Stomach smooth muscle (tissue), 2 donors: Measurements from ENCODE around the gene BPIFB3.

ENCODE experiments used
- H3K27ac ChIP-seq: one replicate; pipeline ENCODE4 v1.7.0; 2013; ENCODE audit warnings: mild to moderate bottlenecking, low read length, inconsistent platforms
- H3K27me3 ChIP-seq, 2 donors: one replicate each; pipeline ENCODE4 v1.7.0; 2013; ENCODE audit warnings: low read length in 2 of 2; ENCODE audit not compliant: insufficient read depth in 2 of 2, control insufficient read depth in 1 of 2
- H3K36me3 ChIP-seq, 2 donors: one replicate each; pipeline ENCODE4 v1.7.0; 2013; ENCODE audit warnings: low read length in 2 of 2; ENCODE audit not compliant: control insufficient read depth in 2 of 2, insufficient read depth in 2 of 2
- H3K4me1 ChIP-seq: one replicate; pipeline ENCODE4 v1.7.0; 2013; ENCODE audit warnings: low read length; ENCODE audit not compliant: control insufficient read depth, insufficient read depth
- H3K4me3 ChIP-seq, 2 donors: one replicate each; pipeline ENCODE4 v1.7.0; 2013; ENCODE audit warnings: low read length in 2 of 2
- H3K9ac ChIP-seq, 2 donors: one replicate each; pipeline ENCODE4 v1.7.0; 2013; ENCODE audit warnings: low read length in 2 of 2, mild to moderate bottlenecking in 1 of 2
- H3K9me3 ChIP-seq, 2 donors: one replicate each; pipeline ENCODE4 v1.7.0; 2013; ENCODE audit warnings: low read length in 2 of 2; ENCODE audit not compliant: control insufficient read depth in 2 of 2
- donor health status: healthy.
- donor health status: Pancreatic carcinoma.

BPIFB3 gene

DNA sequence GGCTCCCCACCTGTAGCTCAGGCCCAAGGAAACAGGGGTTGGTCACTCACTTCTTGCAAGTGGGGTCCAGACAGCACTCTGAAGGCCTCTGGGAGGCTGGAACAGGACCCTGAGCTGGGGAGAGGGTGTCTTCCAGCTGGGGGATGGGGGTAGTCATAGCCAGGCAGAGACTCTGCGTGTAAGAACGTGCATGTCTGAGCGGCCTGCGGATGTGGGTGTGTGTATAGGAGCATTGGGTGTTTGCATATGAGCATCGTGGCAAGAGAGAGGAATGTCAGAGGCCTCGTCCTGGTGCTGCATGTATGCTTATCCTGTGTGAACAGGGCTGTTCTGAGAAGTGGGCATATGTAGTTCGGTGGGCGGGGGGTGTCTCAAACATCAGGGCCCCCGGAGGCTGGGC lies 12.1 kb downstream of the BPIFB3 start:
- H3K9me3 ChIP-seq, result no peaks in the 10 kb centered on the region
- no peaks in the 10 kb centered on the region for H3K36me3 ChIP-seq
- no peak overlapping the region for H3K4me3 ChIP-seq
- H3K27me3 ChIP-seq, result no peaks in the 10 kb centered on the region
- no peak overlapping the region for H3K9ac ChIP-seq
- no peaks in the 10 kb centered on the region for H3K4me1 ChIP-seq
- H3K27ac ChIP-seq, result no peak overlapping the region

DNA sequence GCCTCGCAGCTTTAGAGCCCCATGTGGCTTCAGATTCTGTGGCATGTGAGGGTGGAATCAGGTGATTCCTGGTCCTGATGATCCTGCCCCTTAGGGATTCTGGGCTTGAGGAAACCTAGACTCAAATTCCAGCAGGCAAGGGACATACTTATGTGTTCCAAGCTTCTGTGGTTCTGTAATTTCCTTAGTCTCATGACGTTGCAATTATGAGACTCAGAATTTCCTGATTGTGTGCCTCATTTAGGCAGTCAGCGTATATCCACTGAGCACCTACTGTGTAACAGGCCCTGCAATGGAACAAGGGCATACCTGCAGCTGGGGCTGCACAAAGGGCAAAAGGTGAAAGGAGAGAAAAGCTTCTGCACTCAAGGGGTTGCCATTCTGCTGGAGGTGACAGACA lies 14.1 kb downstream of the BPIFB3 start:
- H3K4me3 ChIP-seq, result no peak overlapping the region
- H3K4me1 ChIP-seq, result no peaks in the 10 kb centered on the region
- peaks cover 2% of the 10 kb centered on the region in 2 donors for H3K27me3 ChIP-seq
- H3K9ac ChIP-seq, result no peak overlapping the region
- H3K9me3 ChIP-seq, result peaks cover 0 to 5% of the 10 kb centered on the region in 2 donors
- no peak overlapping the region for H3K27ac ChIP-seq
- no peaks in the 10 kb centered on the region for H3K36me3 ChIP-seq

DNA sequence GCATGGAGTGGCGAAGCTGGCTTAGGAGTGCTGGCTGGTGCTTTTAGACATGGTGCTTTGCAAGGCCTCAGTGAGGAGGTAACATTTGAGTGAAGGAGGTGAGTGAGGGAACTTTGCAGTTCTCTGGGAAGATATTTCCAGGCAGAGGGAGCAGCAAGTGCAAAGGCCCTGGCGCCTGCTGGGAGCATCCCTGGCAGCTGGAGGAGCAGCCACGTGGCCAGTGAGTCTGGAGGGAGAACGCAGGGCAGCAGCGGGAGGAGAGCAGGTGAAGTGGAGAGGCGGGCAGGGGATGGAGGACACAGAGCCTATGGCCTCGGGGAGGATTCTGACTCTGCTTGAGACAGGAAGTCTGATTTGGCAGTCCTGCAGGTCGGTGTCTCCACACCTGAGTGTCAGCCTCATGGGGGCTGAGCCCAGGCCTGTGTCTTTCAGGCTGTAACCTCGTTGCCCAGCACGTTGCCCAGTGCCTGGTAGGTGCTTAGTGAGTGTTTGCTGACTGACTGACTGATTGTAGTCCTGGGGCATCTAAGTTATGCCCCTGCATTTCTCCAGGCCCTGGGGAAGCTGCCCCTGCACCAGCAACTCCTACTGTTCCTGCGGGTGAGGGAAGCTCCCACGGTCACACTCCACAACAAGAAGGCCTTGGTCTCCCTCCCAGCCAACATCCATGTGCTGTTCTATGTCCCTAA lies 14.7 kb downstream of the BPIFB3 start:
- Histone ChIP-seq H3K4me1 (no peaks in the 10 kb centered on the region), H3K27me3 (peaks cover 2% of the 10 kb centered on the region in 2 donors), H3K36me3 (no peaks in the 10 kb centered on the region)

DNA sequence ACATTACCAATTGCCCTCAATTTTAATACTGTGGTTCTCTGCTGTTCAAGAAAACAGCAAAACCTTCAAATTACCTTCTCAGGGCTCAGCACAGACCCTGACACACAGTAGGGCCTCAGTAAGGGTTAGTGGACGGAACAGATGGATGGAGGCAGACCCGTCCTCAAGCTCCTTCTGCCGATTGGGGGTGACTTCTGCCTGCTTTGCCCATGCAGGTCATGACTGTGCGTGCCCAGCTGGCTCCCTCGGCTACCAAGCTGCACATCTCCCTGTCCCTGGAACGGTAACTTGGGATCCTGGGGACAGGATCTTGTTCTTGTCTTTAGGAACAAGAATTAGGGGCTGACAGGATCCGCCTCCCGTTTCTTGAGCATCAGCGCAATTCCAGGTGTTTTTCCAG lies 16.0 kb downstream of the BPIFB3 start:
- Histone ChIP-seq H3K27ac (no peak overlapping the region), H3K4me1 (no peaks in the 10 kb centered on the region), H3K9me3 (peaks cover 0 to 5% of the 10 kb centered on the region in 2 donors), H3K36me3 (no peaks in the 10 kb centered on the region), H3K4me3 (no peak overlapping the region), H3K27me3 (peaks cover 2% of the 10 kb centered on the region in 2 donors), H3K9ac (no peak overlapping the region)

More for the DNA sequence above, 14.7 kb downstream of the BPIFB3 start:
- Histone ChIP-seq H3K9ac (no peak overlapping the region), H3K4me3 (no peak overlapping the region), H3K27ac (no peak overlapping the region), H3K9me3 (peaks cover 0 to 5% of the 10 kb centered on the region in 2 donors)

DNA sequence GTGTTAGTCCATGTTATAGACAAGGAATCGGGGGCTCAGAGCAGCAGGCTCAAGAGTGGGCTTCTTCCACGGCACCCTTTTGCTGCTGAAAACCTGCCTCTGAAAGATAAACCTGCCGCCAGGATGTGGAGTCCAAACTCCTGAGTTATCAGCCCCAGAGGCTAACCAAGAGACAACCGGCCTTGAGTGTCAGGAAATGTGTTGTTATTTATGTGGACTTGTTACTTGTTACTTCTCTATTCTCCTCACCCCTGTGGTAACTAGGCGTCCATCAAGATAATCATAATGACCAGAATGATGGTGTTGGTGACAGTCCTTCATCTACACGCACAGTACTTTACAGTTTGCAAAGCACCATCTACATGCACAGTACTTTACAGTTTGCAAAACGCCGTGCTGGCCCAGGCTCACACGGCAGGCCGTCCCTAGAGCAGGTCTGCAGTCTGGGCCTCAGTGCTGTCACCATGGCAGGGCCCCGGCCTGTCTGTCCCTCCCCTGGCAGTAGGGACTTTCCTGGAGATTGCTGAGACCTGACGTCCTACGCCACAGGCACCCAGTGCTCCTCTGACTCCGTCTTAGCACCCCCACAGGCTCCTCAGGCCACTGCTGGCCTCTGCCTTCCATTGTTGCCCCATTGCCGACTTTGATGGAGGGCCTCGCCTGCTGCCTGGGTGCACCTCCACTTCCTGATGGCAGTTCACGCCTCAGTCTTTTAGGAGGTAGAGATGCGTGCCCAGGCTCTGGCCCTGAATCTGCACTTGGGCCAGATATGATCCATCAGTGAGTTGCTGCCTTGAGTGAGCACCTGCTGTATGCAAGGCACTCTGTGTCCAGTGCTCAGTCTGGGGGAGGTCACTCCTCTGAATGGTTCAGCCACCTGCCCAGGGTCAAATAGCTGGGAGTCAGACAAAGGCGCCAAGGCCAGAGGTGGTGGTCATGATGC lies 16.7 kb downstream of the BPIFB3 start:
- peaks cover 0 to 5% of the 10 kb centered on the region in 2 donors for H3K9me3 ChIP-seq
- H3K4me3 ChIP-seq, result no peak overlapping the region
- H3K27ac ChIP-seq, result no peak overlapping the region
- peaks cover 2 to 5% of the 10 kb centered on the region in 2 donors for H3K27me3 ChIP-seq
- no peaks in the 10 kb centered on the region for H3K36me3 ChIP-seq
- H3K4me1 ChIP-seq, result no peaks in the 10 kb centered on the region
- H3K9ac ChIP-seq, result no peak overlapping the region

DNA sequence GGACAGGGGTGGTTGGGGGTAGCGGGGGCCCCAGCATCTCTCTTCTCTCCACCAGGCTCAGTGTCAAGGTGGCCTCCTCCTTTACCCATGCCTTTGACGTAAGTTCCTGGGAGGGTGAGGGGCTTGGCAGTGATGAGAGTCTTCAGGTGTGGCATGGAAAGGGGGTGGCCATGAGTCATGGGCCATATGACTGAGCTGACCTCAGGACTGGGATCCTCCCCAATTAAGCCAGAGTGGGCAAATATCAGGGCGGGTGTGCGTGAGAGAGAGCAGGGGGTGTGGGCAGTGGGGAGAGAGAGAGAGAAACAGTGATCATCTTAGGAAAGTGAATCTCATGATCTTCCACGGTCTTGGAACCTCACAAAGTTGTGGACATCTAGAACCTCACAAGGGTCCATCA lies 17.5 kb downstream of the BPIFB3 start:
- Histone ChIP-seq H3K4me3 (no peak overlapping the region), H3K4me1 (no peaks in the 10 kb centered on the region), H3K27me3 (peaks cover 2 to 8% of the 10 kb centered on the region in 2 donors), H3K27ac (no peak overlapping the region), H3K9ac (no peak overlapping the region), H3K36me3 (no peaks in the 10 kb centered on the region), H3K9me3 (peaks cover 0 to 5% of the 10 kb centered on the region in 2 donors)

DNA sequence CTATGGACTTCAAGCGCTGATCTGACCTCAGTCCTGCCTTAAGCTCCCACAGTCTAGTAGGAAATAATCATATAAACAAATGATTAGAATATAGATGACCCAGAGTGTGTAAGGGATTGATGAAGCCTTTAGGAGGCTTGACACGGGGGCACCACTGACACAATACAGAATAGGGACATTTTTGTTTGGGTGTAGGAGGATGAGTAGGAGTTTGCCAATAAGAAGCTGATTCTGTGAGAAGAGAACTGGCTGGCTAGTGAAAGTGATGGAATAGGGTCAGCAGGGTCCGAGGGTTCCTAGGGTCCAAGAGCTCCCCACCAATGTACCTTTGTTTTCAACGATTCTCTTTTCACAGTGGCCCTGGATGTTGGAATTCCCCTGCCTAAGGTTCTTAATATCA lies 18.7 kb downstream of the BPIFB3 start:
- Histone ChIP-seq H3K4me1 (no peaks in the 10 kb centered on the region), H3K36me3 (no peaks in the 10 kb centered on the region), H3K9me3 (peaks cover 0 to 5% of the 10 kb centered on the region in 2 donors), H3K4me3 (no peak overlapping the region), H3K27ac (no peak overlapping the region), H3K27me3 (peaks cover 6 to 11% of the 10 kb centered on the region in 2 donors), H3K9ac (no peak overlapping the region)

DNA sequence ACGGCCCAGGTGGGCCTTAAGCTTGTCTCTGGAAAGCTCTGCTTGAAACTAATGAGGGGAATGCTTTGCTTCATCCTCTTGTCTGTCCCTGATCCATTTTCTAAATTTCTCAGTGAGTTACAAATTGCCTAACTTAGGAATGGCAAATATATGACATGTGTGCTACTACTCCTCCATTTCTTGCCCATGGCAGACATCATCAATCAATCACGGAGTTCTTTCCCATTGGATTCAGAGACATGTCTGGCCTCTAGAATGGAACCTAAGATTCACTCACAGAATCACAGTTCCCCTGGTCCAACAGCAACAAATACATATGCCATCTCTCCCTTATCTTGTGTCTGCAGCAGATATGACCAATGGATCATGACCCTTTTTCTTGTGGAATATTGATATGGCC lies 19.1 kb downstream of the BPIFB3 start:
- no peak overlapping the region for H3K27ac ChIP-seq
- no peaks in the 10 kb centered on the region for H3K36me3 ChIP-seq
- no peak overlapping the region for H3K4me3 ChIP-seq
- H3K9me3 ChIP-seq, result peaks cover 0 to 5% of the 10 kb centered on the region in 2 donors
- H3K9ac ChIP-seq, result no peak overlapping the region
- H3K4me1 ChIP-seq, result no peaks in the 10 kb centered on the region
- peaks cover 6 to 11% of the 10 kb centered on the region in 2 donors for H3K27me3 ChIP-seq

DNA sequence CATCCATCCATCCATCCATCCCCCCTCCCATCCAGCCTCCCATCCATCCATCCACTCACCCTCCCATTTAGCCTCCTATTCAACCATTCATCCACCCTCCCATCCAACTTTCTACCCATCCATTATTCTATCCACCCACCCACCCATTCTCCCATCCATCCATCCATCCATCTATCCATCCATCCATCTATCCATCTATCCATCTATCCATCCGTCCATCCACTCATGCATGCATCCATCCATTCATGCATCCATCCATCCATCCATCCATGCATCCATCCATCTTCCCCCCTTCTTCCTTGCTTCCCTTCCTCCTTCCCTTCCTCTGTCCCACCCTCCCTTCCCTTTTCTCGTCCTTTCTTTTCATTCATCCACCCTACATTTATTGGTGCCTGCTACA lies 21.0 kb downstream of the BPIFB3 start:
- peaks cover 0 to 5% of the 10 kb centered on the region in 2 donors for H3K9me3 ChIP-seq
- H3K27ac ChIP-seq, result no peak overlapping the region
- peaks cover 6 to 11% of the 10 kb centered on the region in 2 donors for H3K27me3 ChIP-seq
- no peaks in the 10 kb centered on the region for H3K4me1 ChIP-seq
- H3K9ac ChIP-seq, result no peak overlapping the region
- no peak overlapping the region for H3K4me3 ChIP-seq
- H3K36me3 ChIP-seq, result no peaks in the 10 kb centered on the region

DNA sequence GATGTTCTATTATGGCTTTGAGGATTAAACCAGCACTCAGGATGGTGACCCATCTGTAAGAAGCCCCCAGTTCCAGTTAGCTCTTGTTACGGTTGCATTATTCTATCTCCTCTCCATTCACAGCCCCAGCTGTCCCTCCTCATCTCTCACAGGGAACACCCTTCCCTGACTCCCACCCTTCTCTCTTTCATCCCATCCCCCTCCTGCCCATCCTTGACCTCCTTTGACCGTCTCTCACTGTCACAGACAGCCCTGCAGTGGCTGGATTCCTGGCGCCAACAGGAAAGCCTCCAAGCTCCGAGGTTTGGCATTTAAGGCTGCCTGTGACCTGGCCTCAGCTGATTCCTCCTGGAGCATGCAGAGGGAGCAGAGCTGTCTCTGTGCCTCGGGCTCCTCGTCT lies 21.6 kb downstream of the BPIFB3 start:
- no peaks in the 10 kb centered on the region for H3K36me3 ChIP-seq
- peaks cover 0 to 5% of the 10 kb centered on the region in 2 donors for H3K9me3 ChIP-seq
- no peaks in the 10 kb centered on the region for H3K4me1 ChIP-seq
- no peak overlapping the region for H3K4me3 ChIP-seq
- peaks cover 6 to 11% of the 10 kb centered on the region in 2 donors for H3K27me3 ChIP-seq
- H3K27ac ChIP-seq, result no peak overlapping the region
- H3K9ac ChIP-seq, result no peak overlapping the region
